HG03045 (cell line): ENCODE data around the gene USP6.
A peak's percentile ranks its signal among the peaks of the same experiment; 100 is the strongest.
"Not testable (repeated sequence)": the region's sequence is repeated elsewhere in the genome, so short reads cannot be mapped to it uniquely, and the experiment has no call there.

Experiments used
- ATAC-seq: cut with Tn5 transposase; IDR thresholded peaks from one replicate; pipeline ENCODE4 v1.9.1; 2021; ENCODE audit warnings: mild to moderate bottlenecking, moderate library complexity; ENCODE audit not compliant: unreplicated experiment

Gene USP6

GRCh38 chr17:5115673-5116651, at the start of gene USP6:
Gene USP6 (plus strand): TSS chr17:5116032. CDS start chr17:5130368, 14,336 bp downstream.
- no peak for ATAC-seq

GRCh38 chr17:5068236-5068635, 47.6 kb upstream of the USP6 start:
- no peak for ATAC-seq

DNA sequence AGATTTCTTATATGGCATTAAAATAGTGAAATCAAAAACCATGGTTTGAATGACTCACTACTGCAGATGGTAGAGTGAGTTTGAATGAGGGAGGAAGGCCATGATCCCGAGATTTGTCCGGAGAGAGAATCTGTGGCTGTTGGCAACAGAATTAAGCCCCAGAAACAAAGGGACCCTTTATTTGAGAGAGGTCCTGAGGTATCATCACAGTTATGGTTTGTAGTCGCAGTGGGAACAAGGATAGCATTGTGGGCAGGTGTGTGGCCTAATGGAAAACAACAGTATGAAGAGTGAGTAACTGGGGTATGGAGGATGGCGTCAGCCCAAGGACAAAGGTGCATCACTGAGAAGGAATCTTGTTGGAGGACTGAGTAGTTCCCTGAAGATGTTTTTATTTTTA, 46.1 kb upstream of the USP6 start:
- ATAC-seq, result no peak

GRCh38 chr17:5075472-5075871, 40.4 kb upstream of the USP6 start:
- not testable (repeated sequence) for ATAC-seq

DNA sequence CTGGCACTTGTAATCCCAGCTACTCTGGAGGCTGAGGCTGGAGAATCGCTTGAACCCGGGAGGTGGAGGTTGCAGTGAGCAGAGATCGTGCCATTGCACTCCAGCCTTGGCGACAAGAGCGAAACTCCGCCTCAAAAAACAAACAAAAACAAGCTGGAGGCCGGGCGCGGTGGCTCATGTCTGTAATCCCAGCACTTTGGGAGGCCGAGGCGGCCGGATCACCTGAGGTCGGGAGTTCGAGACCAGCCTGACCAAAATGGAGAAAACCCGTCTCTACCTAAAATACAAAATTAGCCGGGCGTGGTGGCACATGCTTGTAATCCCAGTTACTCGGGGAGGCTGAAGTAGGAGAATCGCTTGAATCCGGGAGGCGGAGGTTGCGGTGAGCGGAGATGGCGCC, 38.6 kb upstream of the USP6 start:
- not testable (repeated sequence) for ATAC-seq

GRCh38 chr17:5077781-5078105, 38.1 kb upstream of the USP6 start:
- no peak for ATAC-seq

GRCh38 chr17:5078106-5079028, 37.5 kb upstream of the USP6 start, which contains the start of gene ZFP3:
Gene ZFP3 (plus strand): TSS chr17:5078467. CDS start chr17:5091505, 13,038 bp downstream.
- ATAC-seq, result peak; percentile 81

DNA sequence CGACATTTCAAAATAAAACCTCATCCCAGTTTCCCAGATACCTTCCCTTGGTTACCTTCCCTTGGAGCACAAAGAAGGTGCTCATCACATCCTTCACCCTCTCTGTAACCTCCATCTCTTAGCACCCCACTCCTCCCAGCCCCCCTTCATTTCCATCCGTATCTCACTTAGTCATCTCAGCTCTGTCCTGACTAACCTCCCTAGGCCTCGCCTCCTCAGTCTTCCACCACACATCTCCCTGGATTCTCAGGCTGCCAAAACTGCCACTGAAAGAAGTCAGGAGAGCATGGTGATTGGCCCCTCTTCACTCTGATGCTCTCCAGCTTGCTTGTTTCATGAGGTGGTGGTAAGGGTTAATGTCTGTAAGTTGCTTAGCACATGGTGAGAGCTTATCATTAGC, 35.2 kb upstream of the USP6 start:
- ATAC-seq, result no peak

DNA sequence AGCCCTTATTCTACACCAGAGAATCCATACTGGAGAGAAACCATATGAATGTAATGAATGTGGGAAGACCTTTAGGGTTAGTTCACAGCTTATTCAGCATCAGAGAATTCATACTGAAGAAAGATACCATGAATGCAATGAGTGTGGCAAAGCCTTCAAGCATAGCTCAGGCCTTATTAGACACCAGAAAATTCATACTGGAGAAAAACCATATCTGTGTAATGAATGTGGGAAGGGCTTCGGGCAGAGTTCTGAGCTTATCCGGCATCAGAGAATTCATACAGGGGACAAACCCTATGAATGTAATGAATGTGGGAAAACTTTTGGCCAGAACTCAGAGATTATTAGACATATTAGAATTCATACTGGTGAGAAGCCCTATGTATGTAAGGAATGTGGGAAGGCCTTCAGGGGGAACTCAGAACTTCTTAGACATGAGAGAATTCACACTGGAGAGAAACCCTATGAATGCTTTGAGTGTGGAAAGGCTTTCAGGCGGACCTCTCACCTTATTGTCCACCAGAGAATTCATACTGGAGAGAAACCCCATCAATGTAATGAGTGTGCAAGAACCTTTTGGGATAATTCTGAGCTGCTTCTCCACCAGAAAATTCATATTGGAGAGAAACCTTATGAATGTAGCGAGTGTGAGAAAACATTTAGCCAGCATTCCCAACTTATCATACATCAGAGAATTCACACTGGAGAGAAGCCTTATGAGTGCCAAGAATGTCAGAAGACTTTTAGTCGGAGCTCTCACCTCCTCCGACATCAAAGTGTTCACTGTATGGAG, 23.4 kb upstream of the USP6 start:
- no peak for ATAC-seq

- ATAC-seq, result no peak
These were observed 19.1 kb upstream of the USP6 start for GRCh38 chr17:5096731-5097100.

GRCh38 chr17:5097101-5097834, 18.6 kb upstream of the USP6 start:
- no peak for ATAC-seq

DNA sequence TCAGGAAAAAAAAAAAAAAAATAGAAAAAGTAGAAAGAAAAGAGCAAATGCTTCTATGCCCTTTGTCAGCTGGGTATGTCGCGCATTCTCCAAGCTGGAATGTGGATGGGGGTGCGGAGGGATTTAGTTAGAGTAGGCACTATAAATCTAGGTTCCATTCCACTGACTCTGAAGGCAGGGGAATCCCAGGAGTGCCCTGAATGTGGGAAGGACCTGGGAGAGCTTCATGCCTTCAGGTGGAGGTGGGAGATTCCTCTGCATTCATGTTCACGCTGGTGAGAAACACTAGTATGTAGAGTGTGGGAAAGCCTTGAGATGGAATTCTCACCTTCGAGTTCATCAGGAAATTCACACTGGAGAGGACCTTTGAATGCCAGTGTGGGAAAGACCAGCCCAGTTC, 16.6 kb upstream of the USP6 start:
- ATAC-seq, result no peak

DNA sequence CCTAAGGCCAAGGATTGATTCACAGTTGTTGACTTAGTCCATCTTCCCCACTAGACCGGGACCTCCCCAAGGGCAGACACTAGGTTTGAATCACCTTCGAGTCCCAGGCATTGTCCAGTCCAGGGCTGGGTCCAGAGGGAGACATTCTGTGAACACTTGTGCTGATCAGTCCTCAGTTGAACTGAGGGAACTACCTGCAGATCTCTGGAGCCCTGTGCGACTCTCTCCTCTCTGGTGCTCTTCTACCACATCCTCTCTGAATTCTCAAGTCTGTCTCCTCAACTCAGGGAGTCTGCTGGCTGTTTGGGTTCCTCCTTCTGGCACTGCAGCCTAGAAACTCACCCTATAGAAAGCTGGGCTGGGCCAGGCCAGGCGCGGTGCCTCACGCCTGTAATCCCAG, 15.0 kb upstream of the USP6 start:
- ATAC-seq, result no peak

GRCh38 chr17:5110816-5111215, 5.0 kb upstream of the USP6 start:
- no peak for ATAC-seq

DNA sequence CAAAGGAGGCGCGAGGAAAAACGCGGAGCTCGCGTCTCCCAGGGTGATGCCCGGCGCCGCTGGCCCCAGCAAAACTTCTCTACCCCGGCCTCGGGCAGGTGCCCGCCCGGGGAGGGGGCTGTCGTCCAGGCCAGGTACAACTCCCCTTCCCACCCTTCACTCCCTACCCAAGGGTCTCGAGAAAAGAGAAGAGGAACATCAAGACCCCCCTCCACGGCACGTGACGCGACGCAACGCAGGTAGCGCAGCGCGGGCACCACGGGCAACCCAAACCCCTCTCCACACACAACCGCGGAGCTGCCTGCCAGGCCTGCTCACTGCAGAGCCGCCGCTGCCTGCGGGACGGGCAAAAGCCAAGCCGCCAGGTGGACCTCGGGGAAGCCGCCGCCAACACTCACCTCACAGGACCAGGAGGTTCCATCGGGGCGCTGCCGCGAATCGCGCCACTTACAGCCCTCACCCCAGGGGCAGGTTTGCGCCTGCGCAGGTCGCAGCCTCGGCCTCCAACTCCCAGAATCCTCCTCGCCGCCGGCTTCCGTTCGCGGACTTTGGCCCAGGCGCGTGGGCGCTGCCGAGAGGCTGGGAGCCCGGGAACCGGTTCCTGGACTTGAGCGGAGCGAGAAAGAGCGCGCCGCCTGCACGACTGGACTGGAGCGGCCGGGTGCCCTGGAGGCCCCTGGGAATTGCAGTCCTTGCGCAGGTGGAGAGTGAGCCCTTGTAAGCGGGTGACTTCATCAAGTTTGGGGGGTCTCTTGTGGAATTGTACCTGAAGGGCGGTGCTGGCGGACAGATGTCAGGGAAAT, 4.2 kb upstream of the USP6 start, which contains the start of gene ZNF232:
ZNF232 (minus strand) TSS at position 477 of the 803 bp plus-strand sequence; CDS start at position 421, 56 bp downstream.
- ATAC-seq, result peak; percentile 87

DNA sequence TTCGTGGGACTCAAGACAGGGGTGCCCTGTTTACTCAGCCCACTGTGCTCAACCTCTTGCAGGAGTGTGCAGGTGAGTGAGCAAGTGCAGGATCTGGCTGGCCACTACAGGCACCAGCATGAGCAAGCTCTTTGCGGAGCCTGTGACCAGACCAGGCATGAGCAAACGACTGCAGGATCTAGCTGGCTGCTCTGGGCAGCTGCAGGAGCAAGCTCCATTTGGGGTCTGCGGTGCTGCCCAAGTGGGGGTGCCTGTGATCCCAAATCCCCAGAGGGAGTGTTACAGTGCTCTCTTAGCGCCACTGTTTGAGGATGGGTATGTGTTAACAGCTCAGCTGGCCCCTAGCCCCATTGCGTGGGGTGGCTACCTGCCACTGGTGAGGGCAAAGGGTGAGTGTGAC, 2.4 kb downstream of the USP6 start:
- ATAC-seq, result no peak

GRCh38 chr17:5120036-5120435, 4.2 kb downstream of the USP6 start:
- no peak for ATAC-seq

DNA sequence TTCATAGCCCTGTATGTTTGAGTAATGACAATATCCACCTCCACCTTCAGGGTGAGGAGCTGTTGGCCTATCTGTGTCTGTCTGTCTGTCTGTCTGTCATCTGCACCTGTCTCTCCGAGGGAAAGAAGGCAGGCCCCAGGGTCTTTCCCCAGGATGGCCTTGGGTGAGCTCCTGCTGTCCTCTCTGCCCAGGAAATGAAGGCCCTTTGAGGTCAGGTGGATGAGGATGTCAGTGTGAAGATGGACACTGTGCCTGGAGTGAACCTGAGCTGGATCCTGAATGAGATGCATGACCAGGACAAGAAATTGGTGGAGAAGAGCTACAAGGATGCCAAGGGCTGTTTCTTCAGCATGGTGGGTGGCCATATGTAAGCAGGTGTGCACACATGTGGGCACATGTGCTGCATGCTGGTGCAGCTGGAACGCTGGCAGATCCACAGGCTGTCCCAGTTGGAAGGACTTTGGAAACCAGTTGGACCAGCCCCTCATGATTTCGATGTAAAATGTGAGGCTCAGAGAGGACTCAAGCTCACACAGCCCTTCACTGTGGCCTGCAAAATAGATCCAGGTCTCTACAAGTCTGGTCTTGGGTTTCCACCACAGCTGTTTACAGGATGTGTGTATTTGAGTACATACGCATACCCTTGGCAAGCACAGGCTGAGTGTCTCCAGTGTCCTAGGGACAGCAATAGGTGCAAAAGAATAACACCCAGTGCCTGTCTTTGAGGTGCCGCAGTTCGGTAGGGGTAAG, 4.8 kb downstream of the USP6 start:
- not testable (repeated sequence) for ATAC-seq
